Progenitor cell of endocrine pancreas (in vitro differentiated cells): ENCODE measurements around the gene SGCA. TPM values are rescaled to one million over a fixed set of nuclear protein-coding genes. Genes with fewer than 3 reads are reported as not detected.
A peak's percentile ranks its signal among the peaks of the same experiment; 100 is the strongest.

ENCODE experiments used
- DNase-seq: peaks from one replicate; pipeline ENCODE4 v3.0.0; 2021; ENCODE audit warnings: low spot score; ENCODE audit not compliant: unreplicated experiment
- H3K27ac Mint-ChIP-seq: 2 replicates; pipeline ENCODE4 v1.8.0; 2021; ENCODE audit warnings: mild to moderate bottlenecking, moderate library complexity, mixed read lengths
- H3K27me3 Mint-ChIP-seq: 2 replicates; pipeline ENCODE4 v1.8.0; 2021; ENCODE audit warnings: mixed read lengths
- H3K36me3 Mint-ChIP-seq: 2 replicates; pipeline ENCODE4 v1.8.0; 2022; ENCODE audit warnings: mixed read lengths; ENCODE audit not compliant: insufficient read depth
- H3K4me1 Mint-ChIP-seq: 2 replicates; pipeline ENCODE4 v1.8.0; 2021; ENCODE audit warnings: low read depth, mixed read lengths
- H3K4me3 Mint-ChIP-seq: 2 replicates; pipeline ENCODE4 v1.8.0; 2021; ENCODE audit warnings: low read depth, mild to moderate bottlenecking, moderate library complexity, mixed read lengths
- H3K9me3 Mint-ChIP-seq: 2 replicates; pipeline ENCODE4 v1.8.0; 2021; ENCODE audit warnings: low read depth, mixed read lengths
- total RNA-seq: library from RNA; stranded (reverse); gene quantifications from 2 replicates; pipeline ENCODE4 v1.2.1, GENCODE V29; 2021
- TF ChIP-seq, protein P1 (sequence below): fragments of 200-600 bp; sonication (generic); IDR thresholded peaks from one replicate; pipeline ENCODE4 v1.5.0; 2021; ENCODE audit warnings: antibody characterized with exemption, mild to moderate bottlenecking; ENCODE audit not compliant: unreplicated experiment

The SGCA gene
- total RNA-seq, 1 donor from 2014 or later, result not detected

- Mint-ChIP-seq H3K4me3 (no peak overlapping the region), H3K27ac (peak overlapping the region; percentile 62), H3K27me3 (peaks cover 9% of the 10 kb centered on the region), H3K36me3 (no peaks in the 10 kb centered on the region), H3K4me1 (peaks cover 26% of the 10 kb centered on the region), H3K9me3 (no peaks in the 10 kb centered on the region)
- TF ChIP-seq, protein P1, sequence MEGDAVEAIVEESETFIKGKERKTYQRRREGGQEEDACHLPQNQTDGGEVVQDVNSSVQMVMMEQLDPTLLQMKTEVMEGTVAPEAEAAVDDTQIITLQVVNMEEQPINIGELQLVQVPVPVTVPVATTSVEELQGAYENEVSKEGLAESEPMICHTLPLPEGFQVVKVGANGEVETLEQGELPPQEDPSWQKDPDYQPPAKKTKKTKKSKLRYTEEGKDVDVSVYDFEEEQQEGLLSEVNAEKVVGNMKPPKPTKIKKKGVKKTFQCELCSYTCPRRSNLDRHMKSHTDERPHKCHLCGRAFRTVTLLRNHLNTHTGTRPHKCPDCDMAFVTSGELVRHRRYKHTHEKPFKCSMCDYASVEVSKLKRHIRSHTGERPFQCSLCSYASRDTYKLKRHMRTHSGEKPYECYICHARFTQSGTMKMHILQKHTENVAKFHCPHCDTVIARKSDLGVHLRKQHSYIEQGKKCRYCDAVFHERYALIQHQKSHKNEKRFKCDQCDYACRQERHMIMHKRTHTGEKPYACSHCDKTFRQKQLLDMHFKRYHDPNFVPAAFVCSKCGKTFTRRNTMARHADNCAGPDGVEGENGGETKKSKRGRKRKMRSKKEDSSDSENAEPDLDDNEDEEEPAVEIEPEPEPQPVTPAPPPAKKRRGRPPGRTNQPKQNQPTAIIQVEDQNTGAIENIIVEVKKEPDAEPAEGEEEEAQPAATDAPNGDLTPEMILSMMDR, result no peak
- DNase-seq, result no peak
Measured at GRCh38 chr17:50175035-50175807, 9.4 kb downstream of the SGCA start.

- Mint-ChIP-seq H3K36me3 (no peaks in the 10 kb centered on the region), H3K27ac (no peak overlapping the region), H3K4me1 (peaks cover 28% of the 10 kb centered on the region), H3K27me3 (peaks cover 12% of the 10 kb centered on the region), H3K4me3 (no peak overlapping the region), H3K9me3 (no peaks in the 10 kb centered on the region)
- DNase-seq, result no peak
- TF ChIP-seq, protein P1, result no peak
Measured at GRCh38 chr17:50176559-50177357, 11.0 kb downstream of the SGCA start.

GRCh38 chr17:50177476-50177875, 11.7 kb downstream of the SGCA start:
- H3K4me1 Mint-ChIP-seq, result peaks cover 25% of the 10 kb centered on the region
- no peak for DNase-seq
- no peaks in the 10 kb centered on the region for H3K36me3 Mint-ChIP-seq
- H3K4me3 Mint-ChIP-seq, result no peak overlapping the region
- H3K27ac Mint-ChIP-seq, result no peak overlapping the region
- TF ChIP-seq, protein P1, result no peak
- no peaks in the 10 kb centered on the region for H3K9me3 Mint-ChIP-seq
- H3K27me3 Mint-ChIP-seq, result peaks cover 15% of the 10 kb centered on the region

DNA sequence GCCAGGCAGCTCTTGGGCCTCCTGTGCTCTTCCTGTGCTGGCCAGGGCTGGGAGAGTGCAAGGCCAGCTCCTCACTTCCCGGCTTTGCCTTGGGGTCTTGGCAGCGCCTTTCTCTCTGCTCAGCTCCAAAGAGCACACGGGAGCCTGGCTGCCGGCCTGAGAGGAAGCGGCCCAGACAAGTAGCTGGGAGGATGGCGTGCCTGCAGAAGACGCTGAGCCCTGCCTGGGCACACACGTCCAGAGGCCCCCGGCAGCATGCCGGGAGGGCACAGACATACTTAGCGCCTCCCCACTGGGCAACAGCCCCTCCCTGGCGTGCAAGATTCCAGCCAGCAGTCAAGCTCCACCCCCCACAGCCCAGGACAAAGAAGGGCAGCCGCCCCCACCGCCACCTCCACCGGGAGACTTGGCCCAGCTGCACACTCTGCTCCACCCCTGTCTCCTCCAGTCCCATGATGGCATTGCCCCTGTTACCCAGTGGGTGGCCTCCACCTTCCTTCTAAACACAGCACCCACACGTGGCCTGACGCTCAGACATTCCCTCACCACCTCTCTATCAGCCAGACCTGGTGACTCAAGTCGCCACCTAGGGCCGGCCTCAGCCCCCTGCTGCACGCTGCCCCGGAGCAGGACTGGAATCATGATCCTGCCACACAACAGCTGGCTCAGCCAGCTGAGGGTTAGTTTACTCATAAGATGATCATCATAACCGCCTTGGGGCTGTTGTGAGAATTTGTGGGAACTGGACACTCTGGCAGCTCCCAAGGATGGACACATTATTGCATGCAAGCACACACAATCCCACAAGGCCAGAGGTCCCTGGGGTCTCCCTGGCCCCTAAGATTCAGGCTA, 12.4 kb downstream of the SGCA start:
- Mint-ChIP-seq H3K9me3 (no peaks in the 10 kb centered on the region), H3K27me3 (peaks cover 21% of the 10 kb centered on the region), H3K27ac (peak overlapping the region; percentile 89), H3K4me3 (peak overlapping the region; percentile 52), H3K36me3 (no peaks in the 10 kb centered on the region), H3K4me1 (peaks cover 17% of the 10 kb centered on the region)
- TF ChIP-seq, protein P1, result peak; percentile 62
- peak; percentile 42 for DNase-seq

DNA sequence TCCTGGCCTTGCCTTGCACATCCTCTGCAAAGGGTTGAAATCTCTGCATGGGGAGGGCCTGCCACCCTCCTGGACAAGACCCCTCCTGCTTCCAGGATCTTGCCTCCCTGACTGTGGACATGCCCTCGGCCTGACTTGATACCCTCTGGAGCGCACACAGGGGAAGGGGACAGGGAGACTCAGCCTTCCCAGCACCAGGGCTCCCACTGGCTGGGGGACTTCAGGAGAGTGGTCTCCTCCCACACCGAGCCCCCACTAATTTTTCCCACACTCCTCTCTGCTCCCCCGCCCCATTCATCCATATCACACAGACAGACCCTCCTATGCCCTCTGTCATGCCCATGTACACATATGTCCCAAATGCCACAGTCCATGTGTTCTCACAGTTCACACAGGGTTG, 14.3 kb downstream of the SGCA start:
- no peak for DNase-seq
- H3K36me3 Mint-ChIP-seq, result peaks cover under 1% of the 10 kb centered on the region
- H3K4me1 Mint-ChIP-seq, result peaks cover 17% of the 10 kb centered on the region
- TF ChIP-seq, protein P1, result no peak
- H3K4me3 Mint-ChIP-seq, result no peak overlapping the region
- H3K9me3 Mint-ChIP-seq, result no peaks in the 10 kb centered on the region
- peaks cover 30% of the 10 kb centered on the region for H3K27me3 Mint-ChIP-seq
- no peak overlapping the region for H3K27ac Mint-ChIP-seq
